Activated naive CD4-positive, alpha-beta T cell treated with anti-CD3 and anti-CD28 coated beads, Interleukin-2, amount 10 ng/mL, durations not matched to agents 7 days and 5 days (primary cell): ENCODE results near the gene ARMC9.
A peak's percentile ranks its signal among the peaks of the same experiment; 100 is the strongest.
"Not testable (repeated sequence)": the region's sequence is repeated elsewhere in the genome, so short reads cannot be mapped to it uniquely, and the experiment has no call there.

Experiments used
- CTCF ChIA-PET: fragments of 350-600 bp; sonication (Branson Sonifier 250); formaldehyde crosslinking; loops from one replicate; lab custom pipeline; 2021; ENCODE audit warnings: antibody characterized with exemption; lab: Charles Lee
- DNase-seq: peaks from one replicate; pipeline ENCODE4 v3.0.0-alpha.2; 2020
- H3K27ac Mint-ChIP-seq: one replicate; pipeline ENCODE4 v1.8.0; 2021; ENCODE audit warnings: mild to moderate bottlenecking, moderate library complexity, mixed read lengths
- H3K27me3 Mint-ChIP-seq: one replicate; pipeline ENCODE4 v1.8.0; 2021; ENCODE audit warnings: mild to moderate bottlenecking, mixed read lengths
- H3K36me3 Mint-ChIP-seq: one replicate; pipeline ENCODE4 v1.8.0; 2021; ENCODE audit warnings: mixed read lengths
- H3K4me1 Mint-ChIP-seq: one replicate; pipeline ENCODE4 v1.8.0; 2021; ENCODE audit warnings: mixed read lengths
- H3K4me3 Mint-ChIP-seq: one replicate; pipeline ENCODE4 v1.8.0; 2021; ENCODE audit warnings: mild to moderate bottlenecking, moderate library complexity, mixed read lengths
- H3K9me3 Mint-ChIP-seq: one replicate; pipeline ENCODE4 v1.8.0; 2021; ENCODE audit warnings: mixed read lengths

ARMC9 gene

GRCh38 chr2:231341100-231341499, 142.7 kb downstream of the ARMC9 start:
- no peak overlapping the region for H3K4me3 Mint-ChIP-seq
- CTCF ChIA-PET = interaction anchor here (1.1 kb wide), 1 partner anchor 113 kb away, joined by 4 read pairs; no protein-coding TSS in a partner anchor
- H3K27me3 Mint-ChIP-seq = peaks cover 17% of the 10 kb centered on the region
- no peak for DNase-seq
- no peak overlapping the region for H3K27ac Mint-ChIP-seq
- H3K4me1 Mint-ChIP-seq = no peaks in the 10 kb centered on the region
- no peaks in the 10 kb centered on the region for H3K9me3 Mint-ChIP-seq
- no peaks in the 10 kb centered on the region for H3K36me3 Mint-ChIP-seq

- H3K4me1 Mint-ChIP-seq = no peaks in the 10 kb centered on the region
- peaks cover 20% of the 10 kb centered on the region for H3K27me3 Mint-ChIP-seq
- H3K27ac Mint-ChIP-seq = no peak overlapping the region
- no peaks in the 10 kb centered on the region for H3K9me3 Mint-ChIP-seq
- CTCF ChIA-PET = no interaction called here
- no peak for DNase-seq
- no peaks in the 10 kb centered on the region for H3K36me3 Mint-ChIP-seq
- no peak overlapping the region for H3K4me3 Mint-ChIP-seq
Observed at GRCh38 chr2:231342061-231342711, 143.8 kb downstream of the ARMC9 start.

- CTCF ChIA-PET = interaction anchor here (0.5 kb wide), 1 partner anchor 118 kb away, joined by 3 read pairs; no protein-coding TSS in a partner anchor
- H3K27me3 Mint-ChIP-seq = peaks cover 28% of the 10 kb centered on the region
- H3K27ac Mint-ChIP-seq = no peak overlapping the region
- H3K4me1 Mint-ChIP-seq = no peaks in the 10 kb centered on the region
- no peaks in the 10 kb centered on the region for H3K9me3 Mint-ChIP-seq
- no peaks in the 10 kb centered on the region for H3K36me3 Mint-ChIP-seq
- DNase-seq = no peak
- no peak overlapping the region for H3K4me3 Mint-ChIP-seq
Observed at GRCh38 chr2:231343006-231343710, 144.7 kb downstream of the ARMC9 start.

- CTCF ChIA-PET = interaction anchor here (0.5 kb wide), 1 partner anchor 118 kb away, joined by 3 read pairs; no protein-coding TSS in a partner anchor
- no peak overlapping the region for H3K4me3 Mint-ChIP-seq
- no peaks in the 10 kb centered on the region for H3K4me1 Mint-ChIP-seq
- H3K27me3 Mint-ChIP-seq = peaks cover 29% of the 10 kb centered on the region
- no peak overlapping the region for H3K27ac Mint-ChIP-seq
- no peaks in the 10 kb centered on the region for H3K36me3 Mint-ChIP-seq
- H3K9me3 Mint-ChIP-seq = no peaks in the 10 kb centered on the region
- DNase-seq = no peak
Observed at GRCh38 chr2:231343988-231344387, 145.6 kb downstream of the ARMC9 start.

GRCh38 chr2:231344851-231345250, 146.4 kb downstream of the ARMC9 start:
- no peaks in the 10 kb centered on the region for H3K9me3 Mint-ChIP-seq
- H3K4me3 Mint-ChIP-seq = no peak overlapping the region
- CTCF ChIA-PET = no interaction called here
- peaks cover 29% of the 10 kb centered on the region for H3K27me3 Mint-ChIP-seq
- no peaks in the 10 kb centered on the region for H3K4me1 Mint-ChIP-seq
- no peaks in the 10 kb centered on the region for H3K36me3 Mint-ChIP-seq
- DNase-seq = no peak
- no peak overlapping the region for H3K27ac Mint-ChIP-seq

GRCh38 chr2:231347081-231347480, 148.7 kb downstream of the ARMC9 start:
- no peaks in the 10 kb centered on the region for H3K4me1 Mint-ChIP-seq
- CTCF ChIA-PET = interaction anchor here (0.6 to 1.0 kb wide), 2 partner anchors 11 to 105 kb away, joined by 3 read pairs; no protein-coding TSS in a partner anchor
- H3K9me3 Mint-ChIP-seq = no peaks in the 10 kb centered on the region
- H3K27ac Mint-ChIP-seq = no peak overlapping the region
- no peak overlapping the region for H3K4me3 Mint-ChIP-seq
- no peak for DNase-seq
- H3K36me3 Mint-ChIP-seq = no peaks in the 10 kb centered on the region
- peaks cover 34% of the 10 kb centered on the region for H3K27me3 Mint-ChIP-seq

- H3K27ac Mint-ChIP-seq = no peak overlapping the region
- no peaks in the 10 kb centered on the region for H3K9me3 Mint-ChIP-seq
- no peaks in the 10 kb centered on the region for H3K4me1 Mint-ChIP-seq
- peaks cover 29% of the 10 kb centered on the region for H3K27me3 Mint-ChIP-seq
- H3K4me3 Mint-ChIP-seq = no peak overlapping the region
- CTCF ChIA-PET = interaction anchor here (0.6 to 1.0 kb wide), 2 partner anchors 12 to 104 kb away, joined by 3 read pairs; no protein-coding TSS in a partner anchor
- no peak for DNase-seq
- H3K36me3 Mint-ChIP-seq = no peaks in the 10 kb centered on the region
Observed at GRCh38 chr2:231347638-231348037, 149.2 kb downstream of the ARMC9 start.

GRCh38 chr2:231348173-231348572, 149.7 kb downstream of the ARMC9 start:
- CTCF ChIA-PET = no interaction called here
- Mint-ChIP-seq H3K27ac (no peak overlapping the region), H3K4me3 (no peak overlapping the region), H3K4me1 (no peaks in the 10 kb centered on the region), H3K9me3 (no peaks in the 10 kb centered on the region), H3K36me3 (no peaks in the 10 kb centered on the region), H3K27me3 (peaks cover 24% of the 10 kb centered on the region)
- DNase-seq = no peak

GRCh38 chr2:231348704-231349373, 150.4 kb downstream of the ARMC9 start:
- Mint-ChIP-seq H3K4me3 (no peak overlapping the region), H3K36me3 (no peaks in the 10 kb centered on the region), H3K27ac (no peak overlapping the region), H3K4me1 (no peaks in the 10 kb centered on the region), H3K9me3 (no peaks in the 10 kb centered on the region), H3K27me3 (peaks cover 29% of the 10 kb centered on the region)
- CTCF ChIA-PET = no interaction called here
- DNase-seq = no peak

- H3K9me3 Mint-ChIP-seq, H3K27ac Mint-ChIP-seq, H3K4me1 Mint-ChIP-seq, CTCF ChIA-PET, H3K4me3 Mint-ChIP-seq, H3K36me3 Mint-ChIP-seq, DNase-seq: not testable (repeated sequence)
- H3K27me3 Mint-ChIP-seq = peaks cover 31% of the 10 kb centered on the region
Observed at GRCh38 chr2:231349374-231349735, 150.9 kb downstream of the ARMC9 start.

- Mint-ChIP-seq H3K27me3 (peaks cover 21% of the 10 kb centered on the region), H3K4me3 (no peak overlapping the region), H3K36me3 (no peaks in the 10 kb centered on the region), H3K27ac (peak overlapping the region; percentile 69), H3K9me3 (no peaks in the 10 kb centered on the region), H3K4me1 (no peaks in the 10 kb centered on the region)
- no peak for DNase-seq
- CTCF ChIA-PET = no interaction called here
Observed at GRCh38 chr2:231351648-231352047, 153.2 kb downstream of the ARMC9 start.

- DNase-seq = no peak
- no peaks in the 10 kb centered on the region for H3K4me1 Mint-ChIP-seq
- no peak overlapping the region for H3K4me3 Mint-ChIP-seq
- H3K27me3 Mint-ChIP-seq = peaks cover 14% of the 10 kb centered on the region
- CTCF ChIA-PET = no interaction called here
- no peak overlapping the region for H3K27ac Mint-ChIP-seq
- H3K9me3 Mint-ChIP-seq = no peaks in the 10 kb centered on the region
- no peaks in the 10 kb centered on the region for H3K36me3 Mint-ChIP-seq
Observed at GRCh38 chr2:231353469-231353868, 155.0 kb downstream of the ARMC9 start.

- H3K27ac Mint-ChIP-seq = no peak overlapping the region
- CTCF ChIA-PET = no interaction called here
Observed at GRCh38 chr2:231355508-231356465, 157.4 kb downstream of the ARMC9 start.

GRCh38 chr2:231356466-231356844, 158.0 kb downstream of the ARMC9 start:
- Mint-ChIP-seq H3K27me3 (peaks cover 14% of the 10 kb centered on the region), H3K9me3 (no peaks in the 10 kb centered on the region), H3K36me3 (no peaks in the 10 kb centered on the region), H3K4me1 (peaks cover 3% of the 10 kb centered on the region), H3K27ac (no peak overlapping the region), H3K4me3 (no peak overlapping the region)
- CTCF ChIA-PET = no interaction called here
- DNase-seq = no peak

More at GRCh38 chr2:231355508-231356465, 157.4 kb downstream of the ARMC9 start:
- H3K4me3 Mint-ChIP-seq = no peak overlapping the region
- H3K4me1 Mint-ChIP-seq = peaks cover under 1% of the 10 kb centered on the region
- H3K9me3 Mint-ChIP-seq = no peaks in the 10 kb centered on the region
- H3K27me3 Mint-ChIP-seq = peaks cover 14% of the 10 kb centered on the region
- no peaks in the 10 kb centered on the region for H3K36me3 Mint-ChIP-seq
- no peak for DNase-seq
